Natural killer cell (primary cell): ENCODE results near the gene LGR6. TPM values are rescaled to one million over a fixed set of nuclear protein-coding genes. Genes with fewer than 3 reads are reported as not detected.

ENCODE experiments used
- ATAC-seq, 3 donors: fragments of 150-1000 bp in 2 of 3; fragments of 200-7000 bp in 1 of 3; cut with Tn5 transposase; 1 replicate in 1 of 3; 2 replicates in 2 of 3; pipeline ENCODE4 v1.10.0; 2021; ENCODE audit warnings: mild to moderate bottlenecking in 2 of 3, moderate library complexity in 2 of 3
- DNase-seq, 2 donors: peaks; one replicate each; pipeline versions ENCODE4 v3.0.0 to v3.0.0-alpha.2; 2013 to 2021; ENCODE audit warnings: mixed read lengths in 1 of 2
- H3K27ac ChIP-seq: one replicate; pipeline ENCODE4 v1.5.1; 2013; ENCODE audit warnings: mild to moderate bottlenecking, low read length
- H3K27me3 ChIP-seq: one replicate; pipeline ENCODE4 v1.6.1; 2013; ENCODE audit warnings: low read length; ENCODE audit not compliant: control insufficient read depth, insufficient read depth
- H3K36me3 ChIP-seq: one replicate; pipeline ENCODE4 v1.6.1; 2013; ENCODE audit warnings: low read length; ENCODE audit not compliant: control insufficient read depth, insufficient read depth
- H3K4me1 ChIP-seq: one replicate; pipeline ENCODE4 v1.6.1; 2013; ENCODE audit warnings: low read length; ENCODE audit not compliant: control insufficient read depth, insufficient read depth
- H3K4me3 ChIP-seq: one replicate; pipeline ENCODE4 v1.5.1; 2013; ENCODE audit warnings: low read length
- H3K9me3 ChIP-seq: one replicate; pipeline ENCODE4 v1.6.1; 2013; ENCODE audit warnings: low read length; ENCODE audit not compliant: control insufficient read depth, insufficient read depth
- H3K27ac Mint-ChIP-seq, 2 donors: one replicate each; pipeline ENCODE4 v1.8.0; 2022; ENCODE audit warnings: mild to moderate bottlenecking in 2 of 2, mixed read lengths in 2 of 2, moderate library complexity in 1 of 2
- H3K27me3 Mint-ChIP-seq, 2 donors: one replicate each; pipeline ENCODE4 v1.8.0; 2022; ENCODE audit warnings: low read depth in 2 of 2, mixed read lengths in 2 of 2
- H3K36me3 Mint-ChIP-seq: one replicate; pipeline ENCODE4 v1.8.0; 2022; ENCODE audit warnings: mixed read lengths
- H3K4me1 Mint-ChIP-seq, 2 donors: one replicate each; pipeline ENCODE4 v1.8.0; 2022; ENCODE audit warnings: mixed read lengths in 2 of 2
- H3K4me3 Mint-ChIP-seq: one replicate; pipeline ENCODE4 v1.8.0; 2022; ENCODE audit warnings: mild to moderate bottlenecking, moderate library complexity, mixed read lengths
- H3K9me3 Mint-ChIP-seq, 2 donors: one replicate each; pipeline ENCODE4 v1.8.0; 2022; ENCODE audit warnings: mixed read lengths in 2 of 2
- CTCF ChIP-seq: fragments of 200-600 bp; IDR thresholded peaks from one replicate; pipeline ENCODE4 v1.8.0; 2022; ENCODE audit warnings: antibody characterized with exemption
- WGBS: methylation state at CpG from one replicate; pipeline ENCODE4 v1.1.7; 2013; ENCODE audit warnings: missing lambda C conversion rate; ENCODE audit not compliant: insufficient coverage; 5-methylcytosine and 5-hydroxymethylcytosine counted together
- intact Hi-C: fragments of 100-400 bp; cut with micrococcal nuclease; formaldehyde crosslinking; loops from one replicate; pipeline ENCODE4 v1.14.2; 2022
- total RNA-seq, 4 donors: library from RNA; stranded (reverse); fragments of 120-200 nt in 1 of 4; gene quantifications; one replicate each; pipeline versions ENCODE4 v1.2.3 to v1.2.4, GENCODE V29; 2013 to 2022

The LGR6 gene
- total RNA-seq, 3 donors from 2014 or later (not counting 1 experiment from before 2014, with no cell fraction given) = 58.3 to 65.2 (median 60.9) TPM

GRCh38 chr1:202348005-202348508 lies 154.5 kb downstream of the LGR6 start:
- no peak for ATAC-seq
- peak overlapping the region; percentile 98 for H3K4me3 ChIP-seq
- intact Hi-C loops = loop anchor here (10.0 kb wide), 2 partner anchors 227 to 393 kb away; partner anchors contain the start of gene TIMM17A
- Mint-ChIP-seq H3K27ac (peak overlapping the region; percentile 92 to 96), H3K4me3 (peak overlapping the region; percentile 99), H3K4me1 (peaks cover 31% of the 10 kb centered on the region in 2 donors), H3K27me3 (no peaks in the 10 kb centered on the region), H3K9me3 (no peaks in the 10 kb centered on the region), H3K36me3 (no peaks in the 10 kb centered on the region)
- H3K9me3 ChIP-seq = no peaks in the 10 kb centered on the region
- H3K4me1 ChIP-seq = peaks cover 10% of the 10 kb centered on the region
- no peaks in the 10 kb centered on the region for H3K27me3 ChIP-seq
- TF ChIP-seq CTCF = no peak
- DNase-seq = no peak
- H3K27ac ChIP-seq = peak overlapping the region; percentile 84
- H3K36me3 ChIP-seq = no peaks in the 10 kb centered on the region
- 50% methylated on average over 2 of the region's 6 CpGs for WGBS

- Histone ChIP-seq H3K4me3 (peak within 1 kb of the TSS; percentile 98), H3K4me1 (peaks cover 10% of the 10 kb centered on the region), H3K27ac (peak within 1 kb of the TSS; percentile 84), H3K36me3 (no peaks in the 10 kb centered on the region), H3K27me3 (no peaks in the 10 kb centered on the region), H3K9me3 (no peaks in the 10 kb centered on the region)
- no peaks in the 10 kb centered on the region for H3K36me3 Mint-ChIP-seq
- no peaks in the 10 kb centered on the region for H3K9me3 Mint-ChIP-seq
- under 1% methylated on average over 60 of the region's 60 CpGs for WGBS
- ATAC-seq (peak; percentile 96 to 99 (median 97)), DNase-seq (peak; percentile 90 to 97)
- TF ChIP-seq CTCF = no peak
- no peaks in the 10 kb centered on the region for H3K27me3 Mint-ChIP-seq
- peak within 1 kb of the TSS; percentile 92 to 96 for H3K27ac Mint-ChIP-seq
- intact Hi-C loops = loop anchor here (10.0 kb wide), 2 partner anchors 226 to 394 kb away; partner anchors contain the start of gene TIMM17A
- peaks cover 27 to 32% of the 10 kb centered on the region in 2 donors for H3K4me1 Mint-ChIP-seq
- peak within 1 kb of the TSS; percentile 99 for H3K4me3 Mint-ChIP-seq
Observed at GRCh38 chr1:202348509-202349205, 155.1 kb downstream of the LGR6 start, which contains the start of gene PPP1R12B. Gene PPP1R12B, plus strand, starts transcription at chr1:202348699. Its CDS starts 153 bp downstream, at chr1:202348852.

- Histone ChIP-seq H3K27me3 (no peaks in the 10 kb centered on the region), H3K9me3 (no peaks in the 10 kb centered on the region), H3K4me3 (peak overlapping the region; percentile 98), H3K27ac (peak overlapping the region; percentile 84), H3K4me1 (peaks cover 10% of the 10 kb centered on the region), H3K36me3 (no peaks in the 10 kb centered on the region)
- DNase-seq (peak in 1 of 2 donors; percentile 39), ATAC-seq (no peak)
- WGBS = 8% methylated on average over 12 of the region's 12 CpGs
- intact Hi-C loops = loop anchor here (10.0 kb wide), 2 partner anchors 225 to 395 kb away; partner anchors contain the start of gene TIMM17A
- Mint-ChIP-seq H3K27me3 (no peaks in the 10 kb centered on the region), H3K9me3 (no peaks in the 10 kb centered on the region), H3K4me1 (peaks cover 25 to 32% of the 10 kb centered on the region in 2 donors), H3K27ac (peak overlapping the region; percentile 92 to 96), H3K36me3 (no peaks in the 10 kb centered on the region), H3K4me3 (peak overlapping the region; percentile 99)
- no peak for TF ChIP-seq CTCF
Observed at GRCh38 chr1:202349206-202349928, 155.8 kb downstream of the LGR6 start.
